Measurements from ENCODE around the gene RPS25.
"Not testable (repeated sequence)": the region's sequence is repeated elsewhere in the genome, so short reads cannot be mapped to it uniquely, and the experiment has no call there.

Gene RPS25

DNA sequence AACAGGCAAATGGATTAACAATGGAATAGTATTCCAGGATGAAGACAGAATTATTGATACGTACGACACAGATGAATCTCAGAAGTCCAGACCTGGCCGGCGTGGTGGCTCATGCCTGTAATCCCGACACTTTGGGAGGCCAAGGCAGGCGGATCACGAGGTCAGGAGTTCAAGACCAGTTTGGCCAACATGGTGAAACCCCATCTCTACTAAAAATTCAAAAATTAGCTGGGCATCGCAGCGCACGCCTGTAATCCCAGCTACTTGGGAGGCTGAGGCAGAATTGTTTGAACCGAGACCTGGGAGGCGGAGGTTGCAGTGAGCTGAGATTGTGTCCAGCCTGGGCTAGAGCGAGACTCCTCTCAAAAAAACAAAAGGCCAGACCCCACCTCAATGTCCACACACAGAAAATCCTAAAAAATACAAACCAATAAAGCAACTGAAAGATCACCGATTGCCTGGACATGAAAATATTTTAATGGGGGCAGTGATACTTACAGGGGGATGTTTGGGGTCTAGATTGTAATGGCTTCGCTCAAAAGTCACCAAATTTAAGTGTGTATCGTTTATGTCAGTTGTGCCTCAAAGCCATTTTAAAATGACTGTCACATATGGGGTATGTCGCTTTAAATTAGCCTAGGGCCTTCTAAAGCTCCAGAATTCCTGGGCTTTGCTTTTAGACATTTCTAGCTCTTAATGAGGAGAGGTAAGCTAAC lies 3.8 kb downstream of the RPS25 start:
- DNase-seq, result no peak

DNA sequence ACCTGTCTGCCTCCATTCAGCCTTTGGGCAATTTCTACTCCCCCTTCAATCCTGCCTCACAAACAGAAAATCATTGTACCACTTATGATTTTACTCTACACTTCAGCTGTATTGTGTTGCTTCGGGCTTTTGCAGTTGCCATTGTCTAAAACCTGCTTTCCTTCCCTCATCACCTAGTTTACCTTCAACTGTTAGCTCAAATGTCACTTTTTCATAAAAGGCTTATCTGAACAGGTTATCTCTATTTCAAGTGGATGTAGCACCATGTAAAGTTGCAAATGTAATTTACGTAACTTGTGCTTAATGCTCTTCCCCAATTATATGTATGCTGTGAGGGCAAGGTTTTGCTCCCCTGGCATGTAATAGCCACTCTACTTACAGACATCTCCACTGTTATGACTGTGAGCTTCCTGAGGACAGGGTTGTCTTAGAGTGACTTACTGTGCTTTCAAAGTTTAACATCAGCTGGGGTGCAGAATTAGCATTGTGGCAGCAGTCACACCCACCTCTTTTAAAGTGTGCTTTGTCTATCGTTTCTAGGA lies 5.4 kb downstream of the RPS25 start:
- DNase-seq, result peak; percentile 10

DNA sequence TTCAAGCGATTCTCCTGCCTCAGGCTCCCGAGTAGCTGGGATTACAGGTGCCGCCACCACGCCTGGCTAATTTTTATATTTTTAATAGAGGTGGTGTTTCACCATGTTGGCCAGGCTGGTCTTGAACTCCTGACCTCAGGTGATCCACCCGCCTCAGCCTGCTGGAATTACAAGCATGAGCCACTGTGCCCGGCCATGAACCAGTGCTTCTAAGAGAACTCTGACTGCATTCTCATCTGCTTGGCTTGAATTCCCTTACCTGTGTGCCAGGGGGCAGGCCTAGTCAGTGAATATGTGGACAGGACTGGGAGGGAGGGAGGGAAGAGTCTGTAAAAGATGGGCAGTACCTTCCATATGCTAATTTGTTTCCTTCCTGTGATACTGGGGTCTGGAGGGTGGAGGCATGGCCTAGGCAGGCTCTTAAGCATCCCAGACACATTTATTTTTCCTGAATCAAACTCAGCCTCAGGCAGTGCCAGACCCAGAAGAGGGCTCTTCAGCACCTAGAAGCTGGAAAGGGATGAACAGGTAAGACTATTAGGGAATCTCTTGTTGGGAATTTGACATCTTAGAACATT lies 6.6 kb downstream of the RPS25 start:
- DNase-seq, result no peak

DNA sequence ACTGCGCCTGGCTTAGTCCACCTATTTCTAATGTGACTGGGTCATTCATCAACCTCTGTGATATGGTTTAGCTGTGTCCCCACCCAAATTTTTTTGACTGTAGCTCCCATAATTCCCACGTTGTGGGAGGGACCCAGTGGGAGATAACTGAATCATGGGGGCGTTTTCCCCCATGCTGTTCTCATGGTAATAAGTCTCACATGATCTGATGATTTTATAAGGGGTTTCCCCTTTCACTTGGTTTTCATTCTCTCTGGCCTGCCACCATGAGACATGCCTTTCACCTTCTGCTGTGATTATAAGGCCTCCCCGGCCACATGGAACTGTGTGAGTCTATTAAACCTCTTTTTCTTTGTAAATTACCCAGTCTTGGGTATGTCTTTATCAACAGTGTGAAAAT lies 11.5 kb downstream of the RPS25 start:
- DNase-seq, result no peak

DNA sequence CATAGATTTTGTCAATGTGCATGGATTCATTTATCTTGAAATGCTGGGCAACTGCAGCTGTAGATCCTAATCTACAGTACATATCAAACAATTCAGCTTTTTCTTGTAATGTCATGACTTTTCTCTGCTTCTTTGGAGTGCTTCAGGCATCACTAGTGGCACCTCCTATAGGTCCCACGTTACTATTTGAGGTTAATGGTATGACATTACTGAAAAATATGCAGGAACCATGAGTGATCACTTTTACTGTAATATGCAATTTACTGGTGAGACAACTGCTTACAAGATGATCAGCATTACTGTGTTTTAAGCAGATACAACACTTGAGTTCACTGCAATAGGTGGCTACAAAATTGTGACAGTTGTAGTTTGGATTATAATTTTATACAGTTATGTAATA lies 17.2 kb downstream of the RPS25 start:
- no peak for DNase-seq

DNA sequence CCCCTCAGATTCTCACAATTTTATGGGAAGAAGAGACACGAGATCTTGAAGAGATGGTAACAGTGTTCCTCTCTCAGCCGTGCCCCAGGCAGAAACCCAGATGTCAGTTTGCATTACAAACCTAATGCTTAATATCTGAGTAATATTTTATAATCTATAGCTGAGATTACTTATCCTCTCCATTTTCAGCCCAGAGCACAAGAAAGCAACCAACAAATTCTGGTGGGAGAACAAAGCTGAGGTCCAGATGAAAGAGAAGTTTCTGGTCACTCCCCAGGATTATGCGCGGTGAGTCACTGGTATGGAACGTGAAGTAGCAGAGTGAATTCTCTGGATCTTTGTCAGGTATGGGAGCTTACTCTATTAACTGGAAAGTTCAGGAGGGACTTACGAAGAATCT lies 19.3 kb downstream of the RPS25 start:
- DNase-seq, result no peak

DNA sequence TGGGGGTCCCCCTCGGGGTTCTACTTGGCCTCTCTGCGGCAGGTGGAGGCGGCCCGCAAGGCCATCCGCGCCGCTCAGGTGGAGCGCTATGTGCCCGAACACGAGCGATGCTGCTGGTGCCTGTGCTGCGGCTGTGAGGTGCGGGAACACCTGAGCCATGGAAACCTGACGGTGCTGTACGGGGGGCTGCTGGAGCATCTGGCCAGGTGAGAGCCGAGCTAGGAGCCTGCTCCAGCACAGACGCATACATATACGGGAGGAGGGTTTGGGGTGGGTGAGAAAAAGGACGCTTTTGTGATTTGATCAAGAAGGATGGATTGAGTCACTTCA lies 19.8 kb downstream of the RPS25 start:
- no peak for DNase-seq

DNA sequence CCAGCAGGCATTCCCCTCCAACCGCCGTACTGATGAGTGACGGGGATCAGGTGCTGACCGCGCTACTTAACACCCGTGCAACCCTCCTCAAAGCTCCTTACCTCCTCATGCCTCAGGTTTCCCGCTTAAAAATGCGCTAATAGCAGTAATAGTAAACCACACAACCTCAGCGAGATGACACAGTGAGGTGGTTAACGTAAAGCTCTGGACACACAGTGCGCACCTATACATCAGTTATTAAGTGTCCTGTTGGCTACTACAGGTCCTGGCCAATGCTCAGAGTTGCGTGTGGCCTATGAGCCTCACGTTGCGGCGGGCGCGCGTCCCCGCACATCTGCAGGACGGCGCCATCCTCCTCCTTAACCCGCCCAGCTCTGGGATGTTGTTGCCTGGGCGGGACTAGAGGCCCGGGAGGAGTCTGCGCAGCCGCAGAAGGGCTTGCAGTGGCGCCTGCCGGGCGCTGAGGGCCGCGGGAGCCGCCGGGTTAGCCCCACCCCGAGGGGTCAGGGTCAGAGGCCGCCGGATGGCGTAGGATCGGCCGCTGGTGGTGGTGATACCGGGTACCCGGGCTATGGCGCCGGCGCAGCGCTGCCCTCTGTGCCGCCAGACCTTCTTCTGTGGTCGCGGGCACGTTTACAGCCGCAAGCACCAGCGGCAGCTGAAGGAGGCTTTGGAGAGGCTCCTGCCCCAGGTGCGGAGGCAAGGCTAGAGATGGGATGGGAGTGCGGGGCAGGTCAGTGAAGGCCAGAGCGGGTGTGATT lies 20.3 kb downstream of the RPS25 start, which contains the start of gene CENATAC:
CENATAC (plus strand) TSS at position 512 of the 761 bp plus-strand sequence; CDS start at position 572, 60 bp downstream.
- DNase-seq, result peak; percentile 98

DNA sequence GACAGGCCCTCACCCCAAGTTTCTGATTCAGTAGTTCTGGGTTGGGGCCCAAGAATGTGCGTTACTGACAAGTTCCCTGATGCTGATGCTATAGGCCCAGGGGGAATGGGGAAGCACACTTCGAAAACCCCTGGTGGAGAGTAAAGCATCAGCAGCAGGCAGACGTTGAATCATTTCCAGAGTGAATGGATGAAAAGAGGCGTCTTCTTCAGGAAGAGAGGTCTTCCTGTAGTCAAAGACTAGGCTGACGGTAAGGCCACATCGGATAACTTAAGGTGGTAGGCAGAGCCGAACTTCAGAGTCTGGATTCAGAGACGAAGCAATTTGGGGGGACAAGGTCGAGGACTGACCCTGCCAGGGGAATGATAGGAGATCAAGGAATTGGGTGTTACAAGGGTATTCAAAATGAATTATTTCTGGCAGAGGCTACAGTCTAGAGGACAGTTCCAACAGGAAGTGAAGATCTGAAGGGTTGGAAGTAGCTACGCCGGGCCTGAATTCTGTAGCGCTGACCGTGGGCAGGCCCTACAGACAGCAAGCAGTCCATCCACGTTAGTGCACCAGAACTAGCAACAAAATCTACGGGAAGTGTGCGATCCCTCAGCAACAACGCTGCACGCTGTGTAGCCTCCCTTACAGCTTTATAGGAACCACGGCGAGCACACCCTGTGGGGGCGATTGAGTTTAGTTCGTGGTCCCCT lies 21.1 kb downstream of the RPS25 start:
- DNase-seq, result no peak

DNA sequence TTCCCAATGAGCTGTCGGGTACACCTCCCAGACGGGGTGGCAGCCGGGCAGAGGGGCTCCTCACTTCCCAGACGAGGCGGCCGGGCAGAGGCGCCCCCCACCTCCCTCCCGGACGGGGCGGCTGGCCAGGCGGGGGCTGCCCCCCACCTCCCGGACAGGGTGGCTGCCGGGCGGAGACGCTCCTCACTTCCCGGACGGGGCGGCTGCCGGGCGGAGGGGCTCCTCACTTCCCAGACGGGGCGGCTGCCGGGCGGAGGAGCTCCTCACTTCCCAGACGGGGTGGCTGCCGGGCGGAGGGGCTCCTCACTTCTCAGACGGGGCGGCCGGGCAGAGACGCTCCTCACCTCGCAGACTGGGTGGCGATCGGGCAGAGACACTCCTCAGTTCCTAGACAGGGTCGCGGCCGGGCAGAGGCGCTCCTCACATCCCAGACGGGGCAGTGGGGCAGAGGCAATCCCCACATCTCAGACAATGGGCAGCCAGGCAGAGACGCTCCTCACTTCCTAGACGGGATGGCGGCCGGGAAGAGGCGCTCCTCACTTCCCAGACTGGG lies 26.6 kb downstream of the RPS25 start:
- DNase-seq, result not testable (repeated sequence)

DNA sequence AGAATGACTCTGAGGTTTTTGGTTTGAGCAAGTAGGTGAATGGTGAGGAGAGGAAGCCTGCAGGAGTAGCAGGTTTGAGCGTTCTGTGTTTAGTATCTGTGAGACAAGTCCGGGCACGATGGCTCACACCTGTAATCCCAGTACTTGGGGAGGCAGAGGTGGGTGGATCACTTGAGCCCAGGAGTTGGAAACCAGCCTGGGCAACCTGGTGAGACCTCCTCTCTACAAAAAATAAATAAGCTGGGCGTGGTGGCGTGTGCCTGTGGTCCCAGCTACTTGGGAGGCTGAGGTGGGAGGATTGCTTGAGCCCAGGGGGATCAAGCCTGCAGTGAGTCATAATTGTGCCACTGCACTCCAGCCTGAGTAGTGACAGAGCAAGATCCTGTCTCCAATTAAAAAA lies 29.9 kb downstream of the RPS25 start:
- no peak for DNase-seq

DNA sequence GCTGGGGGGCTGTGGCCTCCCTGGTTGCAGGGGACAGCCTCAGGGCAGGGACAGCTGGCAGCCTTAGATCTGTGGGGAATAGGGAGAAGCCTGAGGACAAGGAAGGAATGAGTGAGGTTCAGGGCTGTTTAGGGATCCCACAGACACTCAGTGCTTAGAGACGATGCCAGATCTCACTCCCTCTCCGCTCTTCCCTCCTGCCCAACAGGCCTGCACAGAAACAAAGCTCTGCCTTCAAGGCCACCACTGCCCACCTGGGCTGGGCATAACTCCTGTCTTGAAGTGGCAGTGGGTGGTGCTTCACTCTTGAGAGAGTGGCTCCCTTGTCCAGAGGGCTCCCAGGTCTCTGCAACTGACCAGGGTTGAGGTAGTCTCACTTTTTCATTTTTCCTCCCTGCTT lies 33.3 kb downstream of the RPS25 start:
- DNase-seq, result no peak

DNA sequence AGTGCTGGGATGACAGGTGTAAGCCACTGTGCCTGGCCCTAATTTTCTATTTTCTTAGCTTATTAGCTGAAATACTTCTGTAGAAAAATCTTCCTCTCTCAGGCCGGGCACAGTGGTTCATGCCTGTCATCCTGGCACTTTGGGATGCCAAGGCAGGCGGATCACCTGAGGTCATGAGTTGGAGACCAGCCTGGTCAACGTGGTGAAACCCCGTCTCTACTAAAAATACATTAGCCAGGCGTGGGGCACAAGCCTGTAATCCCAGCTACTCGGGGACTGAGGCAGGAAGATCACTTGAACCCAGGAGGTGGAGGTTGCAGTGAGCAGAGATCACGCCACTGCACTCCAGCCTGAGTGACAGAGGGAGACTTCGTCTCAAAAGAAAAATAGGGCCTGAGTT lies 33.8 kb downstream of the RPS25 start:
- DNase-seq, result not testable (repeated sequence)

DNA sequence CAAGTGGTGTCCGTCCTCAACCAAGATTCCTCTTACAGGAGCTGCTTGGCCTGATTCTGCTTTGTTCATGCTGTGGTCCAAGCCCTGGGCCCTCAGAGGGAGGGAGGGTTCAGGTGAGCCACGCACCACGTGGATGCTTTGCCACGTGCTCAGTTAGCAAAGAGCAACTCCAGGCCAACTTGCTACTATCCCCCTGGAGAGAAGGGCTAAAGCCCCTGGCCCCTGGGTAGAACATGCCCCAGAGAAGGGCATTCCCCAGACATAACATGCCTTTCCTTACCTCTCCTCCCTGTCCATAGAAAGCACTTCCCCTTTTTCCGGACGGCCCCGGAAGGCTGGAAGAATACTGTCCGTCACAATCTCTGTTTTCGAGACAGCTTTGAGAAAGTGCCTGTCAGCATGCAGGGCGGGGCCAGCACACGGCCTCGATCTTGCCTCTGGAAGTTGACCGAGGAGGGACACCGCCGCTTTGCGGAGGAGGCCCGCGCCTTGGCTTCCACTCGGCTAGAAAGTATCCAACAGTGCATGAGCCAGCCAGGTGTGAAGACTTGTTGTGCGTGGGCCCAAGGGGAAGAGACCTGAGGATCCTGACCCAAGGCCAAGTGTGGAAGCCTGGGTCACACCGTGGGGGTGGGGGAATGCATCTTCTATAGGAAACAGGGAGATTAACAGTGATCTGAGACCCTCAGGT lies 37.8 kb downstream of the RPS25 start:
- DNase-seq, result no peak

DNA sequence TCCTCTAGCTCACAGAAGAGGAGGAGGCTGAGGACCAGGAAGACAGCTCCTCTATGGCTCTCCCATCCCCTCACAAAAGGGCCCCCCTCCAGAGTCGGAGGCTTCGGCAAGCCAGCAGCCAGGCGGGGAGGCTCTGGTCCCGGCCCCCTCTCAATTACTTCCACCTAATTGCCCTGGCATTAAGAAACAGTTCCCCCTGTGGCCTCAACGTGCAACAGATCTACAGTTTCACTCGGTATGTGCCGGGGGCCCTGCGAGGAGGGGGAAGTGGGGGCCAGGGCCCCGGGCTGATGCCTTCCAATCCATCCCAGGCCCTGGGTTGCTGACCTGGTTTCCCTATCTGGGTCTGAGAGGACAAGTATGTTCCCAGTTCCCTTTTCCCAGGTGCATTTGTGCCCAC lies 38.7 kb downstream of the RPS25 start:
- no peak for DNase-seq

DNA sequence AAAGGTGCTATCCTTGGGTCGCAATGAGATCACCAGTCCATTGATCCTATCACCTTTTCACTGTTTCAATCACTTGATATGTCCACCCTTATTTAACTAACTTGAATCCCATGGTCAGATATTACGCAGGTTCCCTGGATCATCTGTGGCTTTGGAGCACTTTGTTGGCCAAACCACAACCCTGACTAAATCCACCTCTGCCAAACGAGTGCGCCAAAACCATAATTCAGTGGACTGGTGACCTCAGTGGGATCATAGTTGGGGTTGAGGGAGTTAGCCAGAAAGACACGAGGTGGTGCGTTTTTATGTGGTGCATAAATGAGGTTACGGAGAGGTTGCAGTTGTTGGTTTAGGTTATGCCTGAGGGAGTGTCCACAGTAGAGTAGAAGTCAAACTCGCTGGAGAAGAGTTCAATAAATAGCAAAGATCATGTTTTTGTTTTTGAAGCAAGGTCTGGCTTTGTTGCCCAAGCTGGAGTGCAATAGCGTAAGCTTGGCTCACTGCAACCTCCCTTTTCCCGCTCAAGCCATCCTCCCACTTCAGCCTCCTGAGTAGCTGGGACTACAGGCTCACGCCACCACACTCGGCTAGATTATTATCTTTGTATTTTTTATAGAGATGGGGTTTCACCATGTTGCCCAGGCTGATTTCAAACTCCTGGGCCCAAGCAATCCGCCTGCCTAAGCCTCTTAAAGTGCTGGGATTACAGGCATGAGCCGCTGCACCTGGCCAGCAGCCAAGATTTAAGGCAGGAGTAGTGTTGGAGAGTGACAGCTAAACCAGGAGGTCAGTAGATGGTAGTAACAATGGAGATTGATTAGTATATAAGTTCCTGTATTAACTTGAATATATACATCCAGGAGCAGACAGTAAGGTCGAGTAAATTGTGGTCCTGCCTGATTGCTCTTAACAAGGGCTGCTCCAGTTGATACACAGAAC lies 42.1 kb downstream of the RPS25 start:
- DNase-seq, result no peak

DNA sequence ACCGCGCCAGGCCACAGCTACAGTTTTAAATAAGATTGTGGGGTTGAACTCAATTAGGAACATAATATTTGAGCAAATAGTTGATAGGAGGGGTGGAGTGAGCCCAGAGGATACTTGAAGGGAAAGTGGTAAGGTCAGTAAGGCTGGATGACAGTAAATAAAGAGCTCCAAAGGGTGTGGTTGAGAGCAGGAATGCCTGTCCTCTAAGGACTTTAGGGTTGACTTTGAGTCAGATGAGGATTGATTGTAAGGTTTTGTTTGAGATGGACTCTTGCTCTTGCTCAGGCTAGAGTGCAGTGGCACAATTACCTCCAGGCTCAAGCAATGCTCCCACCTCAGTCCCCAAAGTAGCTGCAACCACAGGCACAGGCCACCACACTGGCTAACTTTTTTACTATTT lies 44.2 kb downstream of the RPS25 start:
- DNase-seq, result no peak

DNA sequence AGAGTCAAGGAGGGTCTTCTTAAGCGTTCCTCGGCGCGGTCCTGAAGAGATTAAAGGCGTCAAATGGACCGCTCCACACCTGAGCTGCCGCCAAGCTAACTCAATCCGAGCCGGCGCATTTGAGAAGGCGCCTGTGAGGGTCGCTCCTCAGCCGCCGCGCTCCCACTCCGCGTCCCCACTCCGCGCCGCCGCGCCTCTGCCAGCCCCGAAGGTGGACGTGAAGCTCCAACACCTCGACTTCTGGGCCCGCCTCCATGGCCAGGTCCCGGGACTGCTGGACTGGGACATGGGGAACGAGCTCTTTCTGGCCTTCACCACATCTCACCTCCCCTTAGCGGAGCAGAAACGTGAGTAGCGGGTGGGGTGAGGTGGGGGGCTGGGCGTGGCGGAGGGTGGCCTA lies 46.5 kb downstream of the RPS25 start, which contains the start of gene FOXR1:
FOXR1 (plus strand) TSS at position 116 of the 400 bp plus-strand sequence; CDS start at position 287, 171 bp downstream.
- DNase-seq, result no peak

DNA sequence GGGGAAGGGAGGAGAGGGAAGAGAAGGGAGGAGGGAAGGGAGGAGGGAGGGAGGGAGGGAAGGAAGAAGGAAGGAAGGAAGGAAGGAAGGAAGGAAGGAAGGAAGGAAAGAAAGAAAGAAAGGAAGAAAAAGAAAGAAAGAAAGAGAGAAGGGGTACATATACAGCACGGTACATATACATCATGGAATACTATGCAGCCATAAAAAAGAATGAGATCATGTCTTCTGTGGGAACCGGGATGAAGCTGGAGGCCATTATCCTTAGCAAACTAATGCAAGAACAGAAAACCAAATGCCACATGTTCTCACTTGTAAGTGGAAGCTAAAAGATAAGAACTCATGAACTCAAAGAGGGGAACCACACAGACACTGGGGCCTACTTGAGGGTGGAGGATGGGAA lies 48.6 kb downstream of the RPS25 start:
- DNase-seq, result not testable (repeated sequence)

Measured in 8988T (cell line).